ENCODE results near the gene ASB3.

- TF ChIP-seq CTCF (IDR thresholded peaks at IDR 0.05; ENCODE audit: borderline replicate concordance, extremely low read depth, low read length, poor library complexity, severe bottlenecking) (no peak), EZH2 (IDR thresholded peaks at IDR 0.05; ENCODE audit: borderline replicate concordance, low read depth, low read length, severe bottlenecking) (no peak)
Observed at GRCh38 chr2:53785366-53785765, 1.4 kb downstream of the ASB3 start.
